ENCODE measurements around the gene SPTBN4.

DNA sequence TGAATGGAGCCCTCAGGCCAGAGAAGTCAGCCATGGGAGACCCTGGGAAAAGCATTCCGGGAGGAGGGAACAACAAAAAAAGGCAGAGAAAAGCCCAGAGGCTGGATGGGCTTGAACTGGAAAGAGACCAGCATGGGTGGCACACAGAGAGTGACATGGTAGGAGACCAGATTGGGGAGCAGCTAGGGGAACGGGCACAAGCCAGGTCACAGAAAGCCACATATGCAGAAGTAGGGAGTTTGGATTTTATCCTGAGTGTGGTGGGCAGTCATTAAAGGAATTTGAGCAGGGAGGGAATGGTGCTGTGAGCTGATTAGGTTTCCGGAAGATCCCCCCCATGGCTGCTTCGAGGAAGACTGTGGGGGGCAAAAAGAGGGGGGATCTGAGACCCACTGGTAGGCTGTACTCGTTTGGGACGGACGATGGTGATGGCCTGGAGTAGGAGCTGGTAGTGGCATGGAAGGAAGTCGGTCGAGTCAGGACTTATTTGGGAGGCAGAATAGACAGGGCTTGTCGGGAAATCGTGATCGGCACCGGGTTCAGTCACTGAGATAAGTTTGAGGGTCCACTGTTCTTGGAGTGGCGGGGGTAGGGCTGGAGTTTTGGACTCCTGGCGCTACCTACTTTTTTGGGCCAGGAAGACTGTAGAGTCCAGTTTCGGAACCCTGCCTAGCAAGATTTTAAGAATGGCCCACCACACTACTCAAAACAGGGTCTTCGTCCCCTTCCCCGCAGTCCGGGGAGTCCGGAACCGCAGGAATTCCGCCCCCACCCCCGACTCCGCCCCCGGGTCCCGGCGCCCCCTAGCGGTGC is 42.0 kb upstream of the SPTBN4 start:
- TF ChIP-seq RAD21 (conservative IDR thresholded peaks at IDR 0.05): no peak
- TF ChIP-seq CTCF (IDR thresholded peaks at IDR 0.05; ENCODE audit: poor library complexity, severe bottlenecking): no peak
- no peak for TF ChIP-seq EZH2 (IDR thresholded peaks at IDR 0.05; ENCODE audit: borderline replicate concordance, insufficient read depth, low read length, poor library complexity, severe bottlenecking)
- no peak for TF ChIP-seq POLR2AphosphoS5 (IDR thresholded peaks at IDR 0.05)
- TF ChIP-seq TAF1 (IDR thresholded peaks at IDR 0.05; ENCODE audit: low read depth): no peak

Measured in neural cell (in vitro differentiated cells).